Erythroblast (primary cell): Measurements from ENCODE around the gene TGM4.

Experiments
- GATA1 ChIP-seq: IDR thresholded peaks from 2 replicates; pipeline ENCODE4 v1.6.1; 2011; ENCODE audit warnings: low read depth, mild to moderate bottlenecking, control low read depth, low read length, moderate library complexity
- POLR2A ChIP-seq: IDR thresholded peaks from 2 replicates; pipeline ENCODE4 v1.6.1; 2011; ENCODE audit warnings: mild to moderate bottlenecking, low read length

- TF ChIP-seq POLR2A (no peak), GATA1 (no peak)
These were observed 1.2 kb downstream of the TGM4 start for GRCh38 chr3:44875596-44875995.
